Left cardiac atrium (tissue), 4 donors: ENCODE data around the gene CDC25B. TPM values are rescaled to one million over a fixed set of nuclear protein-coding genes. Genes with fewer than 3 reads are reported as not detected.
"Not testable (repeated sequence)": the region's sequence is repeated elsewhere in the genome, so short reads cannot be mapped to it uniquely, and the experiment has no call there.

Source experiments
- ATAC-seq, 2 donors: fragments of 200-7000 bp; cut with Tn5 transposase; one replicate each; pipeline ENCODE4 v1.9.1; 2020; ENCODE audit warnings: mild to moderate bottlenecking in 2 of 2, moderate library complexity in 2 of 2
- DNase-seq: peaks from one replicate; pipeline ENCODE4 v3.0.0-alpha.2; 2020
- intact Hi-C, 2 donors: fragments of 100-400 bp; cut with DNase I; formaldehyde crosslinking; loops; one replicate each; pipeline versions ENCODE4 v1.14.1 to v1.15.1; 2022 to 2023
- total RNA-seq, 2 donors: library from RNA; stranded (reverse); fragmentation: NEBNext Ultra II Directional; extraction: Animal tissue kit (Norgen Biotek cat#: 25700); gene quantifications; one replicate each; pipeline ENCODE4 v1.2.1, GENCODE V29; 2021
- donor health status: DM: no; HTN: yes; CAD: no.
- donor health status: DM: no; HTN: yes; CAD: no; lungs with severe emphysema.
- donor health status: DM: yes; HTN: yes; CAD: no.
- donor health status: Dilated cardiomyopathy.

Gene CDC25B
- total RNA-seq, 2 donors from 2014 or later: 13.8 to 16.6 TPM

DNA sequence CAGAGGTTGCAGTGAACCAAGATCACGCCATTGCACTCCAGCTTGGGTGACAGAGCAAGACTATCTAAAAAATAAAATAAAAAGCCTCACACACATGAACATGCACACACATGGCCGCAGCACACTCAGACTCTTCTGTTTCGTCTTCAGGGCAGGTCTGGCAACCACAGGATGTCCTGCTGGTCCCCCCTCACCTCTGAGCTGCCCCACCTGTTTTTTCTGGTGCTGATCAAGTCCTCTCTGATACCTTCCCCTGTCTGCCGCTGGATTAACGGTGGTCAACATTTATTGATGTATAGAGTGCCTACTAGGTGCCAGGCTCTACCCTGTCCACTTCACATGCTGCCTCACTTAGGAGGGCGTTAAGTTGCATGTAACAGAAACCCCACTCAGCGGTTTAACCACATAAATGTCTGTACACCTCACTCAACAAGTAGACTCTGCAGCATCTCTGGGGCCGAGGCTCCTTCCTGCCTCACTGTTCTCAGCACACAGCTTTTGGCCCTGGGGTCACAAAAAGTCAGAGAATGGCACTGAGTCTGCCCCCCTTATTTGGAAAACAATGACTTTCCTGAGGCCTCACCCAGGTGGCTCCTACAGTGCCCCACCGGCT lies 19.7 kb downstream of the CDC25B start:
- DNase-seq: no peak
- ATAC-seq: no peak
- intact Hi-C loops: no loop called here

DNA sequence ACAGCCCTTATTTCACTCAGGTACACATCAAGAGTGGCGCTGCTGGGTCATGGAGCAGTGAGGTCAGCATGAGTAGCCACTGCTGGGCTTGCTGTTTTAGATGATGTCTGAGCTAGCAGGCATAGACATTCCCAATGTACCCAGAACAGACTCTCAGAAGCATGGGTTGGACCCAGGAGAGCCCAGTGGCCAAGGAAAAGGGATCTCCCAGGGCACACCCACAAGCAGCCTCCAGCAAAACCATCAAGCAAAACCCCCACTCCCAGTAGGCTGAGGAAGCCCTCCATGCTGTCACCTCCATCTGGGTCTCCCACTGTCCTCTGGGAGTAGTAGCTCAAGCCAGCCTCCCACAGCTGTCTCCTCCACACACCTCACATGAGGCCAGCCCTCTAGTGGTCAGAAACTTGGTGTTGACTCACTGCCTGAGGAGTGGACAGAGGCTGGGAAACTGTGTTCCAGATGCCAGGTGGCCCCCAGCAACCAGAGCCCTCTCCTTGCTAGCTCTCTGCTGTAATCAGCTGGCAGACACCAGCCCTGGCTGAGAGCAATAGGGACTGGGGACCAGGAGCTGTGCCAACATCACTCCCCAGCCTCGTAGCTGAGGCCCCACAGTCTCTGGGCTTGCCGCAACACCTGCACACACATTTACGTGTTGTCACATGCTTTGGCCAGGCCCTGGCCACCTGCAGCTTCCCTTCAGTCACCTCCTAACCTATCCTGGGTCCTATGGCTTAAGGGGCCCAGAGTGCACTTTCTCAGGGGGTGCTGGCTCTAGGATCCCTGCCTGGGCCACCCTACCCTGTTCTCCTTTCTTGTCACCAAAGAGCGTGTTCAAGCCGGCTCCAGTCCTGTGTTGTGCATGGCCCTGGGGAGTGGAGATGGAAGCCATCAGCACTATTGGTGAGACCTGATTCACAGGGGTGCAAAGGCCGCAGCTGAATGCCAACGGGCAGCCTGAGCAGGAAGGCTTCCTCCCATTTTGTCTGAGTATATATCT lies 22.3 kb downstream of the CDC25B start:
- intact Hi-C loops: no loop called here
- DNase-seq (peak; percentile 79), ATAC-seq (peak; percentile 29 to 50)

DNA sequence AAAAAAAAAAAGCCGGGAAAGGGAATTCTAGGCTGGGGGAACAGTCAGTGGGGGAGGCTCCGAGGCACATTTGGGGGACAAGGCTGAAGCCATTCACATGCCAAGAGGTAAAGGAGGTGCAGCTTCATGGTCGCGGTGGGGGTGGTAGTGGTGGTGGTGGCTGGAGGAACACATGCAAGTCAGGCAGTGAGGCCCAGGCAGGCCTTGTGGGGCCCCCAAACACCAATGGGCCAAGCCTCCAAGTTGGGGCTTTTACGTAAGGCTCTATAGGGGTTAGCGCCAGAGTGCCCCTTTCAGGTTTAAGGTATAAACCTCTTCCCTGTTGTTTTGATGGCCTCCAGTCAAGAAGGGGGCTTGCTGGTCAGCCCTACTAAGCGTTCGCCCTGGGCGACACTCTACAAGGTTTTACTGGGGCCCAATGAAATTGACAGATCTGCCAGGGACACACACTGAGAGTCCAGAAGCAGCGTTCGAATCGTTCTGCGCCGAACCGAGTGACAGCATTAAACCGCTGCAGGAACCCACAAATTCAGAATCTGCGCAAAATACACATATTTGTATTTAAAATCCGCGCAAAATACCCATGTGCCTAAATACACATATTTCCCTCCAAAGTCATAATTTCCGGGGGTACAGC lies 23.4 kb downstream of the CDC25B start:
- ATAC-seq (no peak), DNase-seq (no peak)
- intact Hi-C loops: loop anchor here (1.0 to 5.0 kb wide), 2 partner anchors 33 to 37 kb away; partner anchors contain the start of genes CENPB (in 1 of the 2) and SPEF1 (in 1 of the 2)

DNA sequence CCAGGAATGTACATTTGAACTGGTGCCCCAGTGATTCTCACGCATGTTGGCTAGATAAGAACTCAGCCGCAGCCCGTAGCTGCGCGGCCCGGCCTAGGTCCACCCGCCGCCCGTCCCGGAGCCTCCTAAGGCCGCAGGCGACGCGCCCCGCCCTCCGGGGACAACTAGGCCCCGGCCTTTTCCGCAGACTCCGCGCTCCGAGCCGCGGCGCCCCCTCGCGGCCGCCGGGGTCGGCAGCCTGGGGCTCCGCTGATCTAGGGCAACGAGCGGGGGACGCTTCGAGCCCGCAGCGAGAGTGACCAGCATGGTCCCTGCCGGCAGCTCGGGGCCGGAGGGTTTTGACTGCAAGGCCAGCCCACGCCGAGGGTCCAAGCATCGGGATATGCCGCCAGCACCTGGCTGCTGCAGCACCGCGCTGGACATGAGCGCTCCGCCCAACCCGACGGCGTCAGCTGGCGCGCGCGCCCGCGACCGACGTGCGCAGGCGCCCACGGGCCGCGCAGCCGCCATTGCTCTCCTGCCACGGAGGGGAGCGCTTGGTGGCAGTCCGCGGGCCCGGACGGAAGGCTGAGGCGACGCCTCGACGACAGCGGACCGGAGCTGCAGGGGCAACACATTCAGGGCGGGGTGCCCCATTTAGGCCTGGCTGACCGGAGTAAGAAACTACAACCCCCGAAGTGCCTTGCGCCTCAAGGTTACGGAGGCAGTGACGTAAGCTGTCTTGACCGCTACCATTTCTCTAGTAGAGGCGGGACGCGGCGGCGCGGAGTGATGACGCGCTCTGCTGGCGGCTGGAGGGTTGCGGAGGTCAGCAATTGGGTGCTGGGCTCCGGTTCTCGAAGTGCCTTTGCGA lies 24.2 kb downstream of the CDC25B start, which contains the start of gene AP5S1:
AP5S1 (plus strand) TSS at position 500 of the 853 bp plus-strand sequence. CDS start 1,571 bp downstream, outside the sequence.
- ATAC-seq: peak; percentile 93 to 94
- intact Hi-C loops: loop anchor here (1.0 to 5.0 kb wide), 2 partner anchors 34 to 38 kb away; partner anchors contain the start of genes CENPB (in 1 of the 2) and SPEF1 (in 1 of the 2)
- peak; percentile 98 for DNase-seq

DNA sequence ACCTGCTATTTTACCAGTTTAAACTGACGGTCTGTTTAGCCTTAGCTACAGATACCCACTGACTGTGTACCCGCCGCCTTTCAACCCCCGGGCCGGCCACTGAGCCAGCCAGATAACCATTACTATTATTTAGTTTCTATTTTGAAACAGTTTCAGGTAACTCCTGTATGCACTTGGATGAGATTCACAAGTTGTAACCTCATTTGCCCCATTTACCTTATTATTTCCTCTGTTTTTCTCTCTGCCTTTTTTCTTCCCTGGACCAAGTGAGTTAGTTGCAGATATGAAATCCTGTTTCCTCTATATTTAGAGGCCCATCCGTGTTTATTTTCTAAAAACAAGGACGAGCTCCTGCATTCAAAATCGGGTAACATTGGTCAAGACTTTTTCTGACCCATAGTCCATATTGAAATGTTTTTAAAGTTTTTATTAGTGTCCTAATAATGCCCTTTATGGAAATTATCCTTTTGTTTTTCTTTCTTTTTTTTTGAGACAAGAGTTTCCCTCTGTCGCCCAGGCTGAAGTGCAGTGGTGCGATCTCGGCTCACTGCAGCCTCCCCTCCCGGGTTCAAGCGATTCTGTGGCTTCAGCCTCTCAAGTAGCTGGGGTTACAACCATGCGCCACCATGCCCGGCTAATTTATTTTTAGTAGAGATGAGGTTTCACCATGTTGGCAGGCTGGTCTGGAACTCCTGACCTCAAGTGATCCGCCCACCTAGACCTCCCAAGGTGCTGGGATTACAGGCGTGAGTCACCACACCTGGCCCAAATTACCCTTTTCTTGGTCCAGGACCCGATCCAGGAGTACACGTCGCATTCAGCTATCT lies 25.0 kb downstream of the CDC25B start:
- DNase-seq (no peak), ATAC-seq (no peak)
- intact Hi-C loops: loop anchor here (1.0 to 5.0 kb wide), 2 partner anchors 35 to 39 kb away; partner anchors contain the start of genes CENPB (in 1 of the 2) and SPEF1 (in 1 of the 2)

DNA sequence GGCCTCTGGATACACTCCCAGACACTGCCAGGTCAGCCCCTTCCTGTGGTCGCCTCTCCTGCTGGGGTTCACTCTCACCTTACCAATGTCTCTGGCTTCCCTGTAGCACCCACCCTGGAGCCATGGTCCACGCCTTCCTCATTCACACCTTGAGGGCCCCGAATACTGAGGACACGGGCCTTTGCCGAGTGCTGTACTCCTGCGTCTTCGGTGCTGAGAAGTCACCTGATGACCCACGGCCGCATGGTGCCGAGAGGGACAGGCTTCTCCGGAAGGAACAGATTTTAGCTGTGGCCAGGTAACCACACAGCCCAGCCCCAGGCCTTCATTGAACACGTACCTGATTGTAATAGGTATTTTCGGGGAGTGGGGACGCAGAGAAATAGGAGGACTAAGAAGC lies 25.9 kb downstream of the CDC25B start:
- ATAC-seq (no peak), DNase-seq (no peak)
- intact Hi-C loops: loop anchor here in 1 of 2 donors (5.0 kb wide), 1 partner anchor 40 kb away; the partner anchor contains the start of gene SPEF1

DNA sequence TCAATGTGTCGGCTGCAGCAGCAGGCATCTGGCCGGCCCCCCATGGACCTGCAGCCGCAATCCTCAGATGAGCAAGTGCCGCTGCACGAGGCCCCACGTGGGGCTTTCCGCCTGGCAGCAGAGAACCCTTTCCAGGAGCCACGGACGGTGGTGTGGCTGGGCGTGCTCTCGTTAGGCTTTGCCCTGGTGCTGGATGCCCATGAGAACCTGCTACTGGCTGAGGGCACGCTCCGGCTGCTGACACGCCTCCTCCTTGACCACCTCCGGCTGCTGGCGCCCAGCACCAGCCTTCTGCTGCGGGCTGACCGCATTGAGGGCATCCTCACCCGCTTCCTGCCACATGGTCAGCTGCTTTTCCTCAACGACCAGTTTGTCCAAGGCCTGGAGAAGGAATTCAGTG lies 27.8 kb downstream of the CDC25B start:
- ATAC-seq: no peak
- intact Hi-C loops: loop anchor here in 1 of 2 donors (5.0 kb wide), 1 partner anchor 42 kb away; the partner anchor contains the start of gene SPEF1
- DNase-seq: no peak

DNA sequence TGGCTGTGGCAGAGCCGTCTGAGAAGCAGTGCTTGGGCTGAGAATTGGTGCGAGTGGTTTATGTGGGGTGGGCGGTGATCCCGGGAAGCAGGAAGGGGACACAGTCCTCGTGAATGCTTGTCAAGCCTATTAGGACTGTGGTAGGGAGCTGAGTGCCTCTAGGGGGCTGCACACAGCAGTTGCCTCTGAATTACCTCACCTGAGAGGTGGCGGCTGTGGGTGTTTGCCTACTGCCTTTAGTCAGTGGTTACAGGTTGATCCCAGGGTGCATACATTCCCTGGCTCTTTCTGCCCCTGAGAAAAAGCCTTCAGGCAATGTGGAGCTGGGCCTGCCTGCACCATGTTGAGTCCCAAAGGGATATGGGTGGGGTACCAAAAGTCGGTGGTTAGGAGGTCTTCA lies 29.4 kb downstream of the CDC25B start:
- intact Hi-C loops: no loop called here
- ATAC-seq (no peak), DNase-seq (no peak)

DNA sequence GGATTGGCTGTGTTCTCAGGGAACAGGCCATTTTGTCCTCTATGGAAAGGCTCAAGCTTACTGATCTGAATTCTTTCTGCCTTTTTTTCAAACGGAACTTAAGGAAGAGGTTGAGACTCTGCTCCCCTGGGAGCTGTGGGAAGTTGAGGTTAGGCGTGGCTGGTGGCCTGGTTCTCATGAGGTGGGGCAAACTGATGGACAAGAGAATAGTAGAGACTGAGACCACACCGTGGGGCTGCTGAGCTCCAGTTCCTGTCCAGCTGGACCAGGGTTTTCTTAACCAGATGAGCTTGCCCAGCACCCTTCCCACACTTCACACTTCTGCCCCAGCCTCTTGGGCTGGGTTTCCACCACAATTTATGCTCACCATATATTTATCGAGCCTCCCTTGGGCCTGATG lies 30.3 kb downstream of the CDC25B start:
- ATAC-seq: no peak
- no peak for DNase-seq
- intact Hi-C loops: no loop called here

DNA sequence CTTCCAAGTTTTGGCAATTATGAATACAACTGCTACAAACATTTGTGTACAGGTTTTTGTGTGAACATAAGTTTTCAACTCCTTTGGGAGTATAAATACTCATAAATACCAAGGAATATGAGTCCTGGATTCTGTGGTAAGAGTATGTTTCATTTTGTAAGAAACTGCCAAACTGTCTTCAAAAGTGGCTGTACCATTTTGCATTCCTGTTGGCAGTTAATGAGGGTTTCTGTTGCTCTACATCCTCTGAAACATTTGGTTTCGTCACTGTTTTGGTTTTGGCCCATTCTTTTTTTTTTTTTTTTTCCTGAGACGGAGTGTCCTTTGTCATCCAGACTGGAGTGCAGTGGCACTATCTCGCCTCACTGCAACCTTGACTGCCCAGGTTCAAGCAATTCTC lies 32.7 kb downstream of the CDC25B start:
- intact Hi-C loops: no loop called here
- DNase-seq (no peak), ATAC-seq (no peak)

DNA sequence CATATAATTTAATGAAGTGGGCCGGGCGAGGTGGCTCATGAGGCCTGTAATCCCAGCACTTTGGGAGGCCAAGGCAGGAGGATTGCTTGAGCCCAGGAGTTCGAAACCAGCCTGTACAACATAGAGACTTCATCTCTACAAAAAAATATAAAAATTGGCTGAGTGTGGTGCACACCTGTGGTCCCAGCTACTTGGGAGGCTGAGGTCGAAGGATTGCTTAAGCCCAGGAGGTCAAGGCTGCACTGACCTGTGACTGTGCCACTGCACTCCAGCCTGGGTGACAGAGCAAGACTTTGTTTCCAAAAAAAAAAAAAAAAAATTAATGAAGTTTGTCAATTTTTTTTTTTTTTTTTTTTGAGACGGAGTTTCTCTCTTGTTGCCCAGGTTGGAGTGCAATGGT lies 33.8 kb downstream of the CDC25B start:
- ATAC-seq, DNase-seq, intact Hi-C loops: not testable (repeated sequence)

DNA sequence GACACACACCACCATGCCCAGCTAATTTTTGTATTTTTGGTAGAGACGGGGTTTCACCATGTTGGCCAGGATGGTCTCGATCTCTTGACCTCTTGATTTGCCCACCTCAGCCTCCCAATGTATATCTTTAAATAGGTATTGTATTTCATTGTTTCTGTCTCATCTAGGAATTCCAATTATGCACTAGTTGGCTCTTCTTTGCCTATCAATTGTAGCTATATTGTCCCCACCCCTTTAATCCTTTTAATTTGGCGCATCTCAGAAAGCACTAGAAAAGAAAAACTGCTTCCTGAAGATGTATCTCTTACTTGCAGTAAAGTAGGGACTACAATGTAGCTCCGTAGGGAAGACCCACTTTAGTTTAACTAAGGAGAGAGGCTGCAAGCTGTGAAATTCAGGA lies 40.0 kb downstream of the CDC25B start:
- intact Hi-C loops: no loop called here
- DNase-seq: no peak
- ATAC-seq: no peak

DNA sequence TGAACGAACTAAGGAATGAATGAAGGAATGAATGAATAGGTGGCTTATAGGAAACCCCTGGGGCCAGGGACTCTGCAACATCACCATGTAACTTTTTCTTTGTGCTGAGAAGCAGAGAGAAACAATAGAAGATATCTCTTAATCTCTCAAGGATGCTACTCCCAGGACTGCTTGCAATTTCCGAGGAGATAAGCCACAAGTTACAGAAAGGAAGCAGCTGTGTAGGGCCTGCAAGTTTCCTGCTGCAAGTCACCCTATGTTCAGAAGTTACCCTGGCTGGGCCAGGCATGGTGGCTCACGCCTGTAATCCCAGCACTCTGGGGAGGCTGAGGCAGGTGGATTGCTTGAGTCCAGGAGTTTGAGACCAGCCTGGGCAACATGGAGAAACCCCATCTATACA lies 43.2 kb downstream of the CDC25B start:
- DNase-seq (no peak), ATAC-seq (no peak)
- intact Hi-C loops: no loop called here

DNA sequence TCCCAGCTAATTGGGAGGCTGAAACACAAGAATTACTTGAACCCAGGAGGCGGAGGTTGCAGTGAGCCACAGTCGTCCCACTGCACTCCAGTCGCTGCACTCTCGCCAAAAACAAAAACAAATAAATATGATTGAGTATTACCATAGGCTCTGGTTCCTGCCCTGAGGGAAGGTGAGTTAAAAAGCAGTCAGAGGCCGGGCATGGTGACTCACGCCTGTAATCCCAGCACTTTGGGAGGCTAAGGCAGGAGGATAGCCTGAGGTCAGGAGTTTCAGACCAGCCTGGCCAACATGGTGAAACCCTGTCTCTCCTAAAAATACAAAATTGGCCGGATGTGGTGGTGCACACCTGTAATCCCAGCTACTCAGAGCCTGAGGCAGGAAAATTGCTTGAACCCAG lies 44.1 kb downstream of the CDC25B start:
- ATAC-seq, DNase-seq: not testable (repeated sequence)
- intact Hi-C loops: loop anchor here in 1 of 2 donors (10.0 kb wide), 1 partner anchor 55 kb away; the partner anchor contains the start of genes CENPB and SPEF1

DNA sequence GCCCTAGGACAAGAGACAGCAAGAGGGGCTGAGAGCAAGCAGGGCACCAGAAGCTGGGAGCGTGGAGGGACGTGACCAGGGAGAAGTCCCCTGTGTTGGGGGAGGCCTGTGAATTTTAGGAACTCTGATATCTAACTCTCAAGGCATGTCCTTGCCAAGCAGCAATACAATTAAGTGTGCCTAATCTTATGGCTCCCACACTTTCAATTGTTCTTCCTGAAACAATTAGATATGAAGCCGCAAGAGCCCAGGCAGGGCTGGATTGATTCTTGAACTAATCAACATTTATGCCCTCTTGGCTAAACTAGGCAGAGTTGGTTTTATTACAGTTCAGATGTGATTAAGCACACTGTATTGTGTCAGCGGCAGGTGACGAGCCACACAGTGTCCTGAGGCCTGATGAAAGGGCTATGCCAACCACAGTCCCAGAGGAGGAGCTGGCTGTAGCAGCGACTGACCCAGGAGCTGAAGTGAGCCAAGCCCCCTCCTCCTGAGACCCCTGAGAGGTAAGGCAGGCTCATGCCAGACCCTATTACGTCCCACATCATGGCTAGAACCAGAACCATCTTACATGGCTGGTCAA lies 46.3 kb downstream of the CDC25B start:
- DNase-seq: no peak
- no peak for ATAC-seq
- intact Hi-C loops: loop anchor here in 1 of 2 donors (10.0 kb wide), 1 partner anchor 58 kb away; the partner anchor contains the start of genes CENPB and SPEF1

DNA sequence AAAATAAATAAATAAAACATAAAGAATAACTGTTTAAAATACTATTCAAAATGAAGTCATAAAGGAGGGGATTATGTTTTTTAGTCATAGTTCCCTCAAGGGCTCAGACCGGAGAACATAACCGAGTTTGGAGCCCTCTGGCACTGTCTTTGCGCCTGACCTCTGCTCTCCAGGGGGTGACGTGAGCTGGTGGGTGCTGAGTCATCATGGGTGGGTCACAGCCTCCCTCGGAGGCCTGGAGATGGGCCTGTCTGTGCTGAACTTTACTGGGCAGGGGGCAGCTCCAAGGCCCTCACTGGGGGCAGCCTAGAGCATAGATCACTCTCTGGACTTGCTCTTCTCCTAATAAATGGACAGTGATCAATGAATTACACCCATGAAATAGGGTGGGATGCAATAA lies 47.4 kb downstream of the CDC25B start:
- DNase-seq: no peak
- no peak for ATAC-seq
- intact Hi-C loops: loop anchor here in 1 of 2 donors (10.0 kb wide), 1 partner anchor 59 kb away; the partner anchor contains the start of genes CENPB and SPEF1
